GM23338 (cell line): ENCODE results near the gene PPP1R14B. TPM values are rescaled to one million over a fixed set of nuclear protein-coding genes. Genes with fewer than 3 reads are reported as not detected.

ENCODE experiments used
- ATAC-seq: fragments of 200-7000 bp; cut with Tn5 transposase; 3 replicates; pipeline ENCODE4 v1.9.1; 2020
- DNase-seq: peaks from one replicate; pipeline ENCODE4 v3.0.0-alpha.2; 2015; ENCODE audit warnings: low spot score
- H2AFZ ChIP-seq: fragments of 200-600 bp; sonication (generic); 2 replicates; pipeline ENCODE4 v1.8.0; 2016; ENCODE audit warnings: antibody characterized with exemption, mild to moderate bottlenecking, moderate library complexity
- H3F3A ChIP-seq: fragments of 200-600 bp; sonication (generic); replicated peaks from 2 replicates; pipeline ENCODE4 v1.8.0; 2017; ENCODE audit warnings: antibody characterized with exemption, mixed run types, low read depth
- H3K27ac ChIP-seq: fragments of 200-600 bp; sonication (generic); 2 replicates; pipeline ENCODE4 v1.6.1; 2016; ENCODE audit warnings: low read depth
- H3K27me3 ChIP-seq: fragments of 200-600 bp; sonication (generic); 2 replicates; pipeline ENCODE4 v1.8.0; 2016; ENCODE audit warnings: mild to moderate bottlenecking, mixed run types, moderate library complexity; ENCODE audit not compliant: insufficient read depth
- H3K36me3 ChIP-seq: fragments of 200-600 bp; sonication (generic); 2 replicates; pipeline ENCODE4 v1.8.0; 2016; ENCODE audit warnings: mild to moderate bottlenecking; ENCODE audit not compliant: insufficient read depth
- H3K4me1 ChIP-seq: fragments of 200-600 bp; sonication (generic); 2 replicates; pipeline ENCODE4 v1.8.0; 2016; ENCODE audit warnings: mild to moderate bottlenecking, moderate library complexity; ENCODE audit not compliant: insufficient read depth
- H3K4me2 ChIP-seq: fragments of 200-600 bp; sonication (generic); 2 replicates; pipeline ENCODE4 v1.7.1; 2017; ENCODE audit warnings: mixed run types
- H3K4me3 ChIP-seq: fragments of 200-600 bp; sonication (generic); 2 replicates; pipeline ENCODE4 v1.6.1; 2016; ENCODE audit warnings: mixed run types
- H3K79me2 ChIP-seq: fragments of 200-600 bp; sonication (generic); replicated peaks from 2 replicates; pipeline ENCODE4 v1.8.0; 2017; ENCODE audit warnings: mild to moderate bottlenecking; ENCODE audit not compliant: insufficient read depth
- H3K9me2 ChIP-seq: fragments of 200-600 bp; sonication (generic); 2 replicates; pipeline ENCODE4 v1.8.0; 2017; ENCODE audit not compliant: insufficient read depth
- H4K20me1 ChIP-seq: fragments of 200-600 bp; sonication (generic); replicated peaks from 2 replicates; pipeline ENCODE4 v1.8.0; 2017; ENCODE audit warnings: mild to moderate bottlenecking; ENCODE audit not compliant: insufficient read depth
- H3K27ac Mint-ChIP-seq: 2 replicates; pipeline ENCODE4 v1.8.0; 2020; ENCODE audit warnings: inconsistent platforms, mild to moderate bottlenecking, moderate library complexity, mixed read lengths
- H3K27me3 Mint-ChIP-seq: 3 replicates; pipeline ENCODE4 v1.8.0; 2022; ENCODE audit warnings: low read depth, mild to moderate bottlenecking, moderate library complexity, mixed read lengths, inconsistent platforms; ENCODE audit not compliant: insufficient read depth, poor library complexity
- H3K36me3 Mint-ChIP-seq: 3 replicates; pipeline ENCODE4 v1.8.0; 2021; ENCODE audit warnings: low read depth, mild to moderate bottlenecking, inconsistent platforms, moderate library complexity, mixed read lengths
- H3K4me1 Mint-ChIP-seq: 3 replicates; pipeline ENCODE4 v1.8.0; 2020; ENCODE audit warnings: mild to moderate bottlenecking, inconsistent platforms, mixed read lengths
- H3K4me3 Mint-ChIP-seq: 3 replicates; pipeline ENCODE4 v1.8.0; 2021; ENCODE audit warnings: moderate library complexity, mild to moderate bottlenecking, inconsistent platforms, mixed read lengths
- H3K9me3 Mint-ChIP-seq: 3 replicates; pipeline ENCODE4 v1.8.0; 2020; ENCODE audit warnings: moderate library complexity, mild to moderate bottlenecking, inconsistent platforms, mixed read lengths
- CTCF ChIP-seq, 2 experiments: fragments of 200-600 bp in 1 of 2; sonication (generic) in 1 of 2; conservative IDR thresholded peaks; 2 replicates each; pipeline versions ENCODE4 v1.5.1 to v1.6.1; 2016 to 2017; ENCODE audit warnings: antibody characterized with exemption in 2 of 2, low read depth in 2 of 2, mild to moderate bottlenecking in 2 of 2, moderate library complexity in 1 of 2
- ETS1 ChIP-seq: IDR thresholded peaks from 2 replicates; pipeline ENCODE4 v1.6.1; 2016; ENCODE audit warnings: antibody characterized with exemption
- EZH2 ChIP-seq: fragments of 200-600 bp; sonication (generic); IDR thresholded peaks from one replicate; pipeline ENCODE4 v1.8.0; 2017; ENCODE audit warnings: antibody characterized with exemption, mild to moderate bottlenecking, low read depth; ENCODE audit not compliant: unreplicated experiment
- EZH2phosphoT487 ChIP-seq: fragments of 200-600 bp; sonication (generic); IDR thresholded peaks from one replicate; pipeline ENCODE4 v1.8.1; 2018; ENCODE audit warnings: antibody characterized with exemption; ENCODE audit not compliant: unreplicated experiment
- JUNB ChIP-seq: IDR thresholded peaks from one replicate; pipeline ENCODE4 v1.6.1; 2016; ENCODE audit warnings: antibody characterized with exemption; ENCODE audit not compliant: unreplicated experiment
- NANOG ChIP-seq: IDR thresholded peaks from 2 replicates; pipeline ENCODE4 v1.6.1; 2016; ENCODE audit warnings: antibody characterized with exemption, borderline replicate concordance
- POLR2AphosphoS5 ChIP-seq: IDR thresholded peaks from 2 replicates; pipeline ENCODE4 v1.6.1; 2016; ENCODE audit warnings: antibody characterized with exemption, low read depth
- STAT1 ChIP-seq: IDR thresholded peaks from one replicate; pipeline ENCODE4 v1.6.1; 2016; ENCODE audit warnings: antibody characterized with exemption; ENCODE audit not compliant: unreplicated experiment
- ZNF114 ChIP-seq: fragments of 250-450 bp; sonication (Bioruptor Pico); IDR thresholded peaks from 2 replicates; pipeline ENCODE4 v1.5.0; 2020; ENCODE audit warnings: mild to moderate bottlenecking, moderate library complexity
- ZNF331 ChIP-seq: fragments of 250-450 bp; sonication (Bioruptor Pico); IDR thresholded peaks from 2 replicates; pipeline ENCODE4 v1.5.0; 2020; ENCODE audit warnings: low read depth, mild to moderate bottlenecking, moderate library complexity
- polyA plus RNA-seq: library from polyadenylated mRNA; unstranded; fragments of >200 nt; fragmentation: Nextera tagmentation; extraction: Ambion mirVana; gene quantifications from 2 replicates; pipeline ENCODE4 v1.2.1, GENCODE V29; 2016
- total RNA-seq: library from RNA; depleted of rRNA; stranded (reverse); fragments of >200 nt; shearing (Covaris generic); gene quantifications from 2 replicates; pipeline ENCODE4 v1.2.3, GENCODE V29; 2014
- TF ChIP-seq, protein P1 (sequence below): fragments of 250-450 bp; sonication (Bioruptor Pico); IDR thresholded peaks from 2 replicates; pipeline ENCODE4 v1.5.0; 2020; ENCODE audit warnings: mild to moderate bottlenecking, moderate library complexity

Gene PPP1R14B
- total and polyA plus RNA-seq, 2 experiments from 2014 or later, result 250 to 315 TPM

- no peak for TF ChIP-seq NANOG
Measured at GRCh38 chr11:64225608-64226506, 20.9 kb downstream of the PPP1R14B start, which contains the start of the genes NUDT22 and TRPT1 (continued).

DNA sequence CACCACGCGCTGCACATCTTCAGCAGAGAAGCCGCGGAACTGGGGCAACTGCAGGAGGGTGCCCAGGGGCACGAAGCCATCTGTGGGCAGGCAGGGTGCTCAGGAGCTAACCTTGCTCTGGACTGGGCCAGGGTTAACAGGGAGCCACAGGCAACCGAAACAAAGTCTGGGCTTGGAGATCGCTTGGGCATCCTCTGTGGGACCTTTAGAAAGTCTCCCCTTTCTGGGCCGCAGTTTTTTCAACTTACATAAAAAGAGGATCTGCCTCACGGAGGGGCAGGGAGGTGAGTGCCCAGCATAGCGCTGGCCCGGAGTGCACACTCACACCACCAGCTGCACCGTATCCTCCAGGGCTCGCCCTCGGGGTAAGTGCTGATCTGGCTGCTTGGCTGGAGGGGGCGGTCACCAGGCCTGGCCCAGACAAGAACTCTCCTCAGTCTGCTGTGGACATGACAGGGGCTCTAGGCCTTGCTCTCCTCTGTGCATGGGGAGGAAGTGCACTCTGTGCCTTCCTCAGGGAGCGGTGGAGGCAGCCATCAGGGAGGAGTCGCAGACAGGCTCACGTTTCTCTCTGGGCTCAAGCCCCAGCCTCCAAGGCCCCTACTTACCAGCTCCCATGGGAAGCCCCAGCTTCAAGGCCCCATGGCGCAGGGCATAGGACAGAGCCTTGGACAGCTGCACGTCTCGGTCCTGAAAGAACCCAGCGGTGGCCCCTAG lies 21.7 kb downstream of the PPP1R14B start:
- no peak; the same call in 2 of the 3 replicates for ATAC-seq
- Histone ChIP-seq H3K4me1 (no peaks in the 10 kb centered on the region; the same call in 1 of the 2 replicates), H2AFZ (no peak overlapping the region), H3K4me3 (peak overlapping the region; percentile 98), H3K4me2 (peak overlapping the region; percentile 97), H3F3A (0 out of 2 replicates have a peak, but pooled peaks cover 5% of the 10 kb centered on the region), H3K79me2 (no peaks in the 10 kb centered on the region; the same call in 1 of the 2 replicates), H3K27me3 (no peaks in the 10 kb centered on the region), H3K36me3 (no peaks in the 10 kb centered on the region; the same call in 1 of the 2 replicates), H4K20me1 (no peaks in the 10 kb centered on the region), H3K27ac (no peak overlapping the region), H3K9me2 (no peaks in the 10 kb centered on the region)
- peaks cover 4% of the 10 kb centered on the region for H3K27me3 Mint-ChIP-seq
- H3K4me1 Mint-ChIP-seq, result peaks cover 11% of the 10 kb centered on the region
- no peak for DNase-seq
- H3K27ac Mint-ChIP-seq, result no peak overlapping the region
- H3K9me3 Mint-ChIP-seq, result no peaks in the 10 kb centered on the region
- H3K4me3 Mint-ChIP-seq, result peak overlapping the region; percentile 89
- no peaks in the 10 kb centered on the region for H3K36me3 Mint-ChIP-seq
- no peak for TF ChIP-seq POLR2AphosphoS5
- no peak for TF ChIP-seq ETS1
- no peak for TF ChIP-seq ZNF331
- no peak for TF ChIP-seq EZH2
- TF ChIP-seq ZNF114 (CRISPR knock-in tag), result no peak
- TF ChIP-seq, protein P1, sequence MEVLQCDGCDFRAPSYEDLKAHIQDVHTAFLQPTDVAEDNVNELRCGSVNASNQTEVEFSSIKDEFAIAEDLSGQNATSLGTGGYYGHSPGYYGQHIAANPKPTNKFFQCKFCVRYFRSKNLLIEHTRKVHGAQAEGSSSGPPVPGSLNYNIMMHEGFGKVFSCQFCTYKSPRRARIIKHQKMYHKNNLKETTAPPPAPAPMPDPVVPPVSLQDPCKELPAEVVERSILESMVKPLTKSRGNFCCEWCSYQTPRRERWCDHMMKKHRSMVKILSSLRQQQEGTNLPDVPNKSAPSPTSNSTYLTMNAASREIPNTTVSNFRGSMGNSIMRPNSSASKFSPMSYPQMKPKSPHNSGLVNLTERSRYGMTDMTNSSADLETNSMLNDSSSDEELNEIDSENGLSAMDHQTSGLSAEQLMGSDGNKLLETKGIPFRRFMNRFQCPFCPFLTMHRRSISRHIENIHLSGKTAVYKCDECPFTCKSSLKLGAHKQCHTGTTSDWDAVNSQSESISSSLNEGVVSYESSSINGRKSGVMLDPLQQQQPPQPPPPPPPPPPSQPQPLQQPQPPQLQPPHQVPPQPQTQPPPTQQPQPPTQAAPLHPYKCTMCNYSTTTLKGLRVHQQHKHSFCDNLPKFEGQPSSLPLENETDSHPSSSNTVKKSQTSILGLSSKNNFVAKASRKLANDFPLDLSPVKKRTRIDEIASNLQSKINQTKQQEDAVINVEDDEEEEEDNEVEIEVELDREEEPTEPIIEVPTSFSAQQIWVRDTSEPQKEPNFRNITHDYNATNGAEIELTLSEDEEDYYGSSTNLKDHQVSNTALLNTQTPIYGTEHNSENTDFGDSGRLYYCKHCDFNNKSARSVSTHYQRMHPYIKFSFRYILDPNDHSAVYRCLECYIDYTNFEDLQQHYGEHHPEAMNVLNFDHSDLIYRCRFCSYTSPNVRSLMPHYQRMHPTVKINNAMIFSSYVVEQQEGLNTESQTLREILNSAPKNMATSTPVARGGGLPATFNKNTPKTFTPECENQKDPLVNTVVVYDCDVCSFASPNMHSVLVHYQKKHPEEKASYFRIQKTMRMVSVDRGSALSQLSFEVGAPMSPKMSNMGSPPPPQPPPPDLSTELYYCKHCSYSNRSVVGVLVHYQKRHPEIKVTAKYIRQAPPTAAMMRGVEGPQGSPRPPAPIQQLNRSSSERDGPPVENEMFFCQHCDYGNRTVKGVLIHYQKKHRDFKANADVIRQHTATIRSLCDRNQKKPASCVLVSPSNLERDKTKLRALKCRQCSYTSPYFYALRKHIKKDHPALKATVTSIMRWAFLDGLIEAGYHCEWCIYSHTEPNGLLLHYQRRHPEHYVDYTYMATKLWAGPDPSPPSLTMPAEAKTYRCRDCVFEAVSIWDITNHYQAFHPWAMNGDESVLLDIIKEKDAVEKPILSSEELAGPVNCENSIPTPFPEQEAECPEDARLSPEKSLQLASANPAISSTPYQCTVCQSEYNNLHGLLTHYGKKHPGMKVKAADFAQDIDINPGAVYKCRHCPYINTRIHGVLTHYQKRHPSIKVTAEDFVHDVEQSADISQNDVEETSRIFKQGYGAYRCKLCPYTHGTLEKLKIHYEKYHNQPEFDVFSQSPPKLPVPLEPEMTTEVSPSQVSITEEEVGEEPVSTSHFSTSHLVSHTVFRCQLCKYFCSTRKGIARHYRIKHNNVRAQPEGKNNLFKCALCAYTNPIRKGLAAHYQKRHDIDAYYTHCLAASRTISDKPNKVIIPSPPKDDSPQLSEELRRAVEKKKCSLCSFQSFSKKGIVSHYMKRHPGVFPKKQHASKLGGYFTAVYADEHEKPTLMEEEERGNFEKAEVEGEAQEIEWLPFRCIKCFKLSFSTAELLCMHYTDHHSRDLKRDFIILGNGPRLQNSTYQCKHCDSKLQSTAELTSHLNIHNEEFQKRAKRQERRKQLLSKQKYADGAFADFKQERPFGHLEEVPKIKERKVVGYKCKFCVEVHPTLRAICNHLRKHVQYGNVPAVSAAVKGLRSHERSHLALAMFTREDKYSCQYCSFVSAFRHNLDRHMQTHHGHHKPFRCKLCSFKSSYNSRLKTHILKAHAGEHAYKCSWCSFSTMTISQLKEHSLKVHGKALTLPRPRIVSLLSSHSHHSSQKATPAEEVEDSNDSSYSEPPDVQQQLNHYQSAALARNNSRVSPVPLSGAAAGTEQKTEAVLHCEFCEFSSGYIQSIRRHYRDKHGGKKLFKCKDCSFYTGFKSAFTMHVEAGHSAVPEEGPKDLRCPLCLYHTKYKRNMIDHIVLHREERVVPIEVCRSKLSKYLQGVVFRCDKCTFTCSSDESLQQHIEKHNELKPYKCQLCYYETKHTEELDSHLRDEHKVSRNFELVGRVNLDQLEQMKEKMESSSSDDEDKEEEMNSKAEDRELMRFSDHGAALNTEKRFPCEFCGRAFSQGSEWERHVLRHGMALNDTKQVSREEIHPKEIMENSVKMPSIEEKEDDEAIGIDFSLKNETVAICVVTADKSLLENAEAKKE (CRISPR knock-in tag), result no peak
- no peak for TF ChIP-seq STAT1
- no peak for TF ChIP-seq JUNB
- TF ChIP-seq CTCF (conservative IDR thresholded peaks at IDR 0.05; ENCODE audit: low read depth in 2 of 2), result no peak
- TF ChIP-seq NANOG, result no peak
- TF ChIP-seq EZH2phosphoT487, result no peak
